Stimulated activated CD4-positive, alpha-beta T cell treated with anti-CD3 and anti-CD28 coated beads, Interleukin-2, amount 100 ng/mL, for 48 hours (primary cell): ENCODE results near the gene CYP46A1.

ENCODE experiments used
- DNase-seq, 2 donors: peaks; one replicate each; pipeline ENCODE4 v3.0.0-alpha.2; 2020

The CYP46A1 gene

GRCh38 chr14:99690636-99691035, 6.5 kb downstream of the CYP46A1 start:
- DNase-seq, result no peak

GRCh38 chr14:99691111-99691885, 7.2 kb downstream of the CYP46A1 start:
- DNase-seq, result no peak

GRCh38 chr14:99693918-99694317, 9.8 kb downstream of the CYP46A1 start:
- no peak for DNase-seq

GRCh38 chr14:99696929-99697328, 12.8 kb downstream of the CYP46A1 start:
- DNase-seq, result no peak

GRCh38 chr14:99698236-99698635, 14.1 kb downstream of the CYP46A1 start:
- DNase-seq, result no peak

- no peak for DNase-seq
These were observed 14.5 kb downstream of the CYP46A1 start for GRCh38 chr14:99698642-99699041.

GRCh38 chr14:99699085-99699760, 15.1 kb downstream of the CYP46A1 start:
- no peak for DNase-seq

- DNase-seq, result no peak
These were observed 15.8 kb downstream of the CYP46A1 start for GRCh38 chr14:99699861-99700260.

- DNase-seq, result no peak
These were observed 16.3 kb downstream of the CYP46A1 start for GRCh38 chr14:99700379-99700778.

- DNase-seq, result no peak
These were observed 17.2 kb downstream of the CYP46A1 start for GRCh38 chr14:99701260-99701659.

- DNase-seq, result no peak
These were observed 18.0 kb downstream of the CYP46A1 start for GRCh38 chr14:99702115-99702514.

GRCh38 chr14:99703381-99703780, 19.3 kb downstream of the CYP46A1 start:
- no peak for DNase-seq

GRCh38 chr14:99704037-99704436, 19.9 kb downstream of the CYP46A1 start:
- DNase-seq, result no peak

- DNase-seq, result no peak
These were observed 22.2 kb downstream of the CYP46A1 start for GRCh38 chr14:99706107-99706900.

- no peak for DNase-seq
These were observed 23.3 kb downstream of the CYP46A1 start for GRCh38 chr14:99707420-99707819.

- no peak for DNase-seq
These were observed 23.8 kb downstream of the CYP46A1 start for GRCh38 chr14:99707921-99708320.

- no peak for DNase-seq
These were observed 24.4 kb downstream of the CYP46A1 start for GRCh38 chr14:99708449-99708848.

GRCh38 chr14:99713972-99714371, 29.9 kb downstream of the CYP46A1 start:
- DNase-seq, result no peak

- no peak for DNase-seq
These were observed 31.3 kb downstream of the CYP46A1 start for GRCh38 chr14:99715266-99716000.

- no peak for DNase-seq
These were observed 32.2 kb downstream of the CYP46A1 start for GRCh38 chr14:99716091-99716849.

GRCh38 chr14:99716850-99717681, 33.0 kb downstream of the CYP46A1 start:
- DNase-seq, result no peak
